ENCODE measurements around the gene SH3RF3.

DNA sequence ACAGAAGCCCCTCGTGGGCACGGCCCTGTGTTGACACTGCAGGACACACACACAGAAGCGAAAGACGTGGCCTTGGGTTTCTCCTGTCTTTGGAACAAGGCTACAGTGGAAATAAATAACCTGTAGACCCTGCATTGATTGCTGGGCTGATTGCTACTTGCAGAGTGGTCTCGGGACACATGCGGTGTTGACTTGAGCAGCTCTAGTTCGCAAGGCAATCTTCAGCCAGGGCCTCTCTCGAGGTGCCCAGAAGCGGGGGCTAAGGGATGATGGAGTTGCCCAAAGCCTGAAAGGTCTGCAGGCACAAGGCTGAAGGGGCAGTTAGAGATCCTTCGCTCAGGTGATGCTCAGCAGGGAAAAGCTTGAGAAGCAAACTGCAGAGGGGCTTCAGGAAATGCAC lies 304.5 kb downstream of the SH3RF3 start:
- TF ChIP-seq RFX1 (IDR thresholded peaks at IDR 0.05) (no peak), ZC3H8 (IDR thresholded peaks at IDR 0.05) (no peak), ZNF133 (CRISPR knock-in tag; IDR thresholded peaks at IDR 0.05) (no peak), ZNF274 (IDR thresholded peaks at IDR 0.05; ENCODE audit: borderline replicate concordance, low read depth, low read length) (no peak), GTF2B (IDR thresholded peaks at IDR 0.05; ENCODE audit: extremely low read depth, insufficient read length) (no peak)
- TF ChIP-seq, protein P1, sequence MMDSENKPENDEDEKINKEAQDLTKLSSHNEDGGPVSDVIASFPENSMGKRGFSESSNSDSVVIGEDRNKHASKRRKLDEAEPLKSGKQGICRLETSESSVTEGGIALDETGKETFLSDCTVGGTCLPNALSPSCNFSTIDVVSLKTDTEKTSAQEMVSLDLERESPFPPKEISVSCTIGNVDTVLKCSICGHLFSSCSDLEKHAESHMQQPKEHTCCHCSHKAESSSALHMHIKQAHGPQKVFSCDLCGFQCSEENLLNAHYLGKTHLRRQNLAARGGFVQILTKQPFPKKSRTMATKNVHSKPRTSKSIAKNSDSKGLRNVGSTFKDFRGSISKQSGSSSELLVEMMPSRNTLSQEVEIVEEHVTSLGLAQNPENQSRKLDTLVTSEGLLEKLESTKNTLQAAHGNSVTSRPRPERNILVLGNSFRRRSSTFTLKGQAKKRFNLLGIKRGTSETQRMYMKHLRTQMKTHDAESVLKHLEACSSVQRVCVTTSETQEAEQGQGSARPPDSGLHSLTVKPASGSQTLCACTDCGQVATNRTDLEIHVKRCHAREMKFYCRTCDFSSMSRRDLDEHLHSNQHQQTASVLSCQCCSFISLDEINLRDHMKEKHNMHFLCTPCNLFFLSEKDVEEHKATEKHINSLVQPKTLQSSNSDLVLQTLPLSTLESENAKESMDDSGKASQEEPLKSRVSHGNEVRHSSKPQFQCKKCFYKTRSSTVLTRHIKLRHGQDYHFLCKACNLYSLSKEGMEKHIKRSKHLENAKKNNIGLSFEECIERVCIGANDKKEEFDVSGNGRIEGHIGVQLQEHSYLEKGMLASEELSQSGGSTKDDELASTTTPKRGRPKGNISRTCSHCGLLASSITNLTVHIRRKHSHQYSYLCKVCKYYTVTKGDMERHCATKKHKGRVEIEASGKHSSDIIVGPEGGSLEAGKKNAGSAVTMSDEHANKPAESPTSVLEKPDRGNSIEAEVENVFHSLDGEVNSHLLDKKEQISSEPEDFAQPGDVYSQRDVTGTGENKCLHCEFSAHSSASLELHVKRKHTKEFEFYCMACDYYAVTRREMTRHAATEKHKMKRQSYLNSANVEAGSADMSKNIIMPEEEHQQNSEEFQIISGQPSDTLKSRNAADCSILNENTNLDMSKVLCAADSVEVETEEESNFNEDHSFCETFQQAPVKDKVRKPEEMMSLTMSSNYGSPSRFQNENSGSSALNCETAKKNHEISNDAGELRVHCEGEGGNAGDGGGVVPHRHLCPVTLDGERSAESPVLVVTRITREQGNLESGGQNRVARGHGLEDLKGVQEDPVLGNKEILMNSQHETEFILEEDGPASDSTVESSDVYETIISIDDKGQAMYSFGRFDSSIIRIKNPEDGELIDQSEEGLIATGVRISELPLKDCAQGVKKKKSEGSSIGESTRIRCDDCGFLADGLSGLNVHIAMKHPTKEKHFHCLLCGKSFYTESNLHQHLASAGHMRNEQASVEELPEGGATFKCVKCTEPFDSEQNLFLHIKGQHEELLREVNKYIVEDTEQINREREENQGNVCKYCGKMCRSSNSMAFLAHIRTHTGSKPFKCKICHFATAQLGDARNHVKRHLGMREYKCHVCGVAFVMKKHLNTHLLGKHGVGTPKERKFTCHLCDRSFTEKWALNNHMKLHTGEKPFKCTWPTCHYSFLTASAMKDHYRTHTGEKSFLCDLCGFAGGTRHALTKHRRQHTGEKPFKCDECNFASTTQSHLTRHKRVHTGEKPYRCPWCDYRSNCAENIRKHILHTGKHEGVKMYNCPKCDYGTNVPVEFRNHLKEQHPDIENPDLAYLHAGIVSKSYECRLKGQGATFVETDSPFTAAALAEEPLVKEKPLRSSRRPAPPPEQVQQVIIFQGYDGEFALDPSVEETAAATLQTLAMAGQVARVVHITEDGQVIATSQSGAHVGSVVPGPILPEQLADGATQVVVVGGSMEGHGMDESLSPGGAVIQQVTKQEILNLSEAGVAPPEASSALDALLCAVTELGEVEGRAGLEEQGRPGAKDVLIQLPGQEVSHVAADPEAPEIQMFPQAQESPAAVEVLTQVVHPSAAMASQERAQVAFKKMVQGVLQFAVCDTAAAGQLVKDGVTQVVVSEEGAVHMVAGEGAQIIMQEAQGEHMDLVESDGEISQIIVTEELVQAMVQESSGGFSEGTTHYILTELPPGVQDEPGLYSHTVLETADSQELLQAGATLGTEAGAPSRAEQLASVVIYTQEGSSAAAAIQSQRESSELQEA (IDR thresholded peaks at IDR 0.05; ENCODE audit: low read depth): no peak
